Endothelial cell of umbilical vein (primary cell): Measurements from ENCODE around the gene KIFC3.

Source experiments
- CTCF ChIP-seq, 2 donors: IDR thresholded peaks; 1 replicate in 1 of 2; 2 replicates in 1 of 2; pipeline ENCODE4 v1.5.1; 2011; ENCODE audit warnings: low read length in 2 of 2, mild to moderate bottlenecking in 2 of 2, moderate library complexity in 2 of 2, control low read depth in 1 of 2, inconsistent platforms in 1 of 2, low read depth in 1 of 2; ENCODE audit not compliant: insufficient read depth in 1 of 2; ENCODE audit errors: extremely low read depth in 1 of 2
- EZH2 ChIP-seq: IDR thresholded peaks from 2 replicates; pipeline ENCODE4 v1.6.1; 2012; ENCODE audit warnings: borderline replicate concordance, low read depth, mild to moderate bottlenecking, moderate library complexity, low read length, inconsistent platforms; ENCODE audit not compliant: severe bottlenecking
- FOS ChIP-seq: IDR thresholded peaks from 2 replicates; pipeline ENCODE4 v1.6.1; 2011; ENCODE audit warnings: mild to moderate bottlenecking, low read length, moderate library complexity, borderline replicate concordance; ENCODE audit not compliant: insufficient read depth
- GATA2 ChIP-seq: IDR thresholded peaks from 2 replicates; pipeline ENCODE4 v1.7.0; 2011; ENCODE audit warnings: low read depth, mild to moderate bottlenecking, moderate library complexity, mixed read lengths, low read length; ENCODE audit not compliant: insufficient read length, insufficient read depth
- JUN ChIP-seq: IDR thresholded peaks from 2 replicates; pipeline ENCODE4 v1.6.1; 2011; ENCODE audit warnings: borderline replicate concordance, low read depth; ENCODE audit not compliant: insufficient read length, insufficient read depth
- MAX ChIP-seq: IDR thresholded peaks from 2 replicates; pipeline ENCODE4 v1.6.1; 2011; ENCODE audit not compliant: insufficient read depth, insufficient read length
- MYC ChIP-seq: IDR thresholded peaks from one replicate; pipeline ENCODE4 v1.6.1; 2011; ENCODE audit warnings: mild to moderate bottlenecking, low read depth, low read length
- POLR2A ChIP-seq: IDR thresholded peaks from 2 replicates; pipeline ENCODE4 v1.6.1; 2012; ENCODE audit warnings: low read depth, mild to moderate bottlenecking, control low read depth, low read length
- POLR2AphosphoS5 ChIP-seq: IDR thresholded peaks from 2 replicates; pipeline ENCODE4 v1.6.1; 2012; ENCODE audit warnings: low read depth, mild to moderate bottlenecking, control low read depth, low read length, moderate library complexity; ENCODE audit not compliant: insufficient read depth

- no peak for TF ChIP-seq CTCF (IDR thresholded peaks at IDR 0.05; ENCODE audit: extremely low read depth in 1 of 2, insufficient read depth in 1 of 2, low read depth in 1 of 2, low read length in 2 of 2)
- no peak for TF ChIP-seq JUN
- no peak for TF ChIP-seq POLR2AphosphoS5
- no peak for TF ChIP-seq POLR2A
- no peak for TF ChIP-seq EZH2
- TF ChIP-seq MAX = no peak
- no peak for TF ChIP-seq MYC
- no peak for TF ChIP-seq GATA2
- TF ChIP-seq FOS = no peak
Observed at GRCh38 chr16:57747996-57748395, 54.3 kb downstream of the KIFC3 start.
